ENCODE measurements around the gene TNS3.

TNS3 gene

GRCh38 chr7:47512481-47513176 is 69.3 kb downstream of the TNS3 start:
- no peak overlapping the region for H3K27ac ChIP-seq (replicated peaks)
- TF ChIP-seq REST (IDR thresholded peaks at IDR 0.05; ENCODE audit: insufficient replicate concordance, low read depth) (no peak), POLR2AphosphoS5 (IDR thresholded peaks at IDR 0.05; ENCODE audit: low read depth) (no peak), CTCF (IDR thresholded peaks at IDR 0.05; ENCODE audit: insufficient read depth, low read length) (no peak), SPI1 (IDR thresholded peaks at IDR 0.05; ENCODE audit: borderline replicate concordance, low read depth) (no peak), GABPA (IDR thresholded peaks at IDR 0.05; ENCODE audit: low read depth) (no peak)
- no peak overlapping the region for H3K4me3 ChIP-seq (replicated peaks; ENCODE audit: insufficient read depth, low read length)
- no peak for DNase-seq (ENCODE audit: low read depth in 1 of 2, low spot score in 1 of 2)
- no peaks in the 10 kb centered on the region for H3K27me3 ChIP-seq (ENCODE audit: insufficient read depth, poor library complexity, severe bottlenecking)

- TF ChIP-seq SPI1 (IDR thresholded peaks at IDR 0.05; ENCODE audit: borderline replicate concordance, low read depth) (no peak), GABPA (IDR thresholded peaks at IDR 0.05; ENCODE audit: low read depth) (no peak), REST (IDR thresholded peaks at IDR 0.05; ENCODE audit: insufficient replicate concordance, low read depth) (no peak), POLR2AphosphoS5 (IDR thresholded peaks at IDR 0.05; ENCODE audit: low read depth) (no peak), CTCF (IDR thresholded peaks at IDR 0.05; ENCODE audit: insufficient read depth, low read length) (no peak)
- H3K27ac ChIP-seq (replicated peaks), result no peak overlapping the region
- no peak for DNase-seq (ENCODE audit: low read depth in 1 of 2, low spot score in 1 of 2)
- no peaks in the 10 kb centered on the region for H3K27me3 ChIP-seq (ENCODE audit: insufficient read depth, poor library complexity, severe bottlenecking)
- no peak overlapping the region for H3K4me3 ChIP-seq (replicated peaks; ENCODE audit: insufficient read depth, low read length)
These were observed 70.1 kb downstream of the TNS3 start for GRCh38 chr7:47511699-47512370.

- Histone ChIP-seq H3K27me3 (ENCODE audit: insufficient read depth, poor library complexity, severe bottlenecking) (no peaks in the 10 kb centered on the region), H3K4me3 (replicated peaks; ENCODE audit: insufficient read depth, low read length) (no peak overlapping the region), H3K27ac (replicated peaks) (no peak overlapping the region)
- DNase-seq (ENCODE audit: low read depth in 1 of 2, low spot score in 1 of 2), result no peak
- TF ChIP-seq GABPA (IDR thresholded peaks at IDR 0.05; ENCODE audit: low read depth) (no peak), CTCF (IDR thresholded peaks at IDR 0.05; ENCODE audit: insufficient read depth, low read length) (no peak), REST (IDR thresholded peaks at IDR 0.05; ENCODE audit: insufficient replicate concordance, low read depth) (no peak), SPI1 (IDR thresholded peaks at IDR 0.05; ENCODE audit: borderline replicate concordance, low read depth) (no peak)
These were observed 71.1 kb downstream of the TNS3 start for GRCh38 chr7:47510786-47511185.

Measured in HL-60 (cell line).